ELR (cell line): ENCODE measurements around the gene SNORC.
"Not testable (repeated sequence)": the region's sequence is repeated elsewhere in the genome, so short reads cannot be mapped to it uniquely, and the experiment has no call there.

Experiments
- DNase-seq: peaks from one replicate; pipeline ENCODE4 v3.0.0-alpha.2; 2015; ENCODE audit warnings: low read depth

Gene SNORC

DNA sequence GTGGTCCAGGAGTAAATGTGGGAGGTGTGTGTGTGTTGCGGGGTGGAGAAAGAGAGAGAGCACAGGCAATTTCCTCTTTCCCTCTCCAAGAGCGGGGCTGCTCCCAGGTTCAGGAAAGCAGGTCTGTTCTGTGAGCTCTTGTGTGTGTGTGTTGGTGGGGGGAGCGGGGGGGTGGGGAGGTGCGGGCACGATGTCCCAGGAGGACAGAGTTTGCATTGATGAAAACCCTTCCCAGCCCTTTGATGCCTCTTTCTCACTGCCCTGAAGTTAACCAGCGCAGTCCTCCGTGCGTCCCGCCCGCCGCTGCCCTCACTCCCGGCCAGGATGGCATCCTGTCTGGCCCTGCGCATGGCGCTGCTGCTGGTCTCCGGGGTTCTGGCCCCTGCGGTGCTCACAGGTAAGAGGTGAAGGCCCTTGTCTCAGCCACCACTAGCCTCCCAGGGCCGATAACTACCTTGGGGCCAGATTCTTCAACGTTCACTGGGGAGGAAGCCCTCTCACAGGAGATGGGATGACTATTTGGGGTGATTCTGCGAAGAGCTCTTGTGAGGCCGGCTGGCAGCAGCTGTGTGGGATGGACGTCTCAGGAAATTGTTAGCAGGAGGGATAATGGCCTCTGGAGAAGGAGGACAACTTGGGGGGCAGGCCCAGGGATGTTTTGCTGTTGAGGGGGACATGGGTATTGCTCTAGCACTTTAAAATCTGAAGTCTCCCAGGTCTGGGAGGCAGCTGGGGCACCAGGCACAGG, at the start of gene SNORC:
TSS of gene SNORC (plus strand) at position 247 of the 748 bp plus-strand sequence. CDS start at position 325, 78 bp downstream.
- no peak for DNase-seq

DNA sequence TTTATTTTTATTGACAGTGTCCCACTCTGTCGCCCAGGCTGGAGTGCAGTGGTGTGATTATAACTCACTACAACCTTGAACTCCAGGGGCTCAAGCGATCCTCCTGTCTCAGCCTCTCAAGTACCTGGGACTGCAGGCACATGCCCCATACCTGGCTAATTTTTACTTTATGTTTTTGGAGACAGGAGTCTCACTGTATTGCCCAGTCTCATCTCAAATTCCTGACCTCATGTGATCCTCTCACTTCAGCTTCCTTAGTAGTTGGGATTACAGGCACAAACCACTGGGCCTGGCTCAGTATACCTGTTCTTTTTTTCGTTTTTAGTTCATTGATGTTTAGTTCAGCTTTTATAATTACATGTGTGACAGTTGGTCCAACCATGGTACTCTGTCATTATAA, 40.1 kb upstream of the SNORC start:
- DNase-seq, result no peak

DNA sequence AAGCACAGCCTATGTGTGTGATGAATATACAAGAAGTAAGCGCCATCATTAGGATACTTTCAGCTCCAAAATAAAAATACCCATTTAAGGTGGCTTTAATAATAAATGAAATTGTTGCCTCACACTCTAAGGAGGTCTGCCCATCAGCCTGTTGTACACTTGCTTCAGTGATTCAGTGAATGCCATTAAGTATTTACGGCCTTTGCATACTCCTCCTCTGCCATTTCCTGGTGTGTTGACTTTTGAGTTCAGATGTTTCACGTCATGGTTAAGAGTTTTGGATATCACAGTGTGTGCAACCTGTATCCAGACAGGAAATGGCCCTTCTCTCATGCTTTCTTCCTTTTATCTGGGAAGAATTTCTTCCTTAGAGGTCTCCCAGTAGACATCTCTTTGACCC, 38.6 kb upstream of the SNORC start:
- no peak for DNase-seq

DNA sequence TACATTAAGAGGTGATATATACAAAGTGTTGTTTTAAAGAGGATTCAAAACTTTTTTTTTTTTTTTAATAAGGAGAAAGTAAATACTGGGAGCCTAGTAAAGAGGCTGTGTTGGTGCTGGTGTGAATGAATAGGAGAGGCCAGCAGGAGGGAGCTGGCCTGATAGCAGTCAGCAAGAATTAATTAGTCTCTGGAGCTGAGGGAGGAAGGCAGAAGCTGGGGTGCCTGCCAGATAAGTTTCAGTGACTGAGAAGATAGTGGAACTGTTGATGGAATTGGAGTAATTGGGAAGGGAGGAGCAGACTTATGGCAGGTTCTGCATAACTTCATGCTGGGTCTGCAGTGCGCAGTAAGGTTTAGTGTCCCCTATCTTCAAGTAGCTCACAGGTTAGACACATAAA, 36.2 kb upstream of the SNORC start:
- DNase-seq, result no peak

DNA sequence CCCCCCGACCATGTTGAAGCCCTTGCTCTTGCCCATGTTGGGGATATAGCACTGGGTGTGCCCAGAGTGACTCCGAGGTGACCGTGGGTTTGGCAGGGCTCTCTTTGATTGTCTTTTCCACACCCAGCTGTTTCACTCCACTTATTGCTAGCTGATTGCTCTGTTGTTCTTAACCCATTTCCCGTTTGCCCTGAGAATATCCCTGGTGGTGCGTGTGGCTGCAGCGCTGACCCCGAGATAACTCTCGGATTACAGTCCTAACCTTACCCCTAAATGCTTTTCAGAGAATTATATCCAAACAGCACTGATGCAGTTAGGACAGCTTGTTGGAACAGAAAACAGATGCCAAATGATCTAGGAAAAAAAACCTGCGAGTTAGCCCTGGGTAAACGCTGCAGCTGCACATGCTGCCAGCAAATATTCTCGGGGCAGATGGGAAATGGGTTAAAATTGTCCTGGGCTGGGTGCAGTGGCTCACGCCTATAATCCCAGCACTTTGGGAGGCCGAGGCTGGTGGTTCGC, 34.3 kb upstream of the SNORC start:
- no peak for DNase-seq

- DNase-seq, result no peak
These were observed 33.1 kb upstream of the SNORC start for GRCh38 chr2:232836934-232837333.

- DNase-seq, result peak; percentile 56
These were observed 31.6 kb upstream of the SNORC start for GRCh38 chr2:232838406-232838874.

GRCh38 chr2:232839411-232840079, 30.5 kb upstream of the SNORC start:
- no peak for DNase-seq

DNA sequence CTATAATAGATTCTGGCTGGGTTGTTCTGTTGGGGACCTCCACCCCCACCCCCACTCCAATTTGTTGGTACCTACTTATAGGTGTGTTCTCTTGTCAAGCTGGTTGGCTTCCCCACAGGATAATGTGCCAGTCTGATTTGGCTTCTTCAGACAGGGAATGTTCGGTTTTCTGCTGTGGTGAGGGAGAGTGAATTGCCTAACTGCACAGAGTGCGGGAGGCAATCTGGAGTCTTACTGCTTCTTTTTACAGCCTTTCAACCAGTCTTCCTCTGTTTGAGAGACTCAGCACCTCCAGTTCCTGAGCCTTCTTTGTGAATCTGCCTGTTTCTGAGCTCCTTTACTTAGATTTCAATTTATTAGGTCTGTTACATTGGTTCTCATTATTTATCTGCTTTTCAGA, 27.4 kb upstream of the SNORC start:
- no peak for DNase-seq

DNA sequence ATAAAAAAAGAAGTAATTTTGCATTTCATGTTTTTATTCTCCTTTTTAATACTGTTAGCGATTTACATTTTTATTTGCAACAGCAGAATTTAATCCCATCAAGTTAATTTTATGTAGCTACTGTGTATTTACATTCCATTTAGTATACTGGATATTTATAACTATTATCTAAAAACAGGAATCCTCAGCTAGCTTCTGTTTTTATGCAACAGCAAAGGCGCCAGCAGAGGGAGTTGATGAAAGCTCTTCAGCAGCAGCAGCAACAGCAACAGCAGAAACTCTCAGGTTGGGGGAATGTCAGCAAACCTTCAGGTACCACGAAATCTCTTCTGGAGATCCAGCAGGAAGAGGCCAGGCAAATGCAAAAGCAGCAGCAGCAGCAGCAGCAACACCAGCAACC, 26.2 kb upstream of the SNORC start:
- no peak for DNase-seq

- DNase-seq, result no peak
These were observed 24.0 kb upstream of the SNORC start for GRCh38 chr2:232846055-232846454.

DNA sequence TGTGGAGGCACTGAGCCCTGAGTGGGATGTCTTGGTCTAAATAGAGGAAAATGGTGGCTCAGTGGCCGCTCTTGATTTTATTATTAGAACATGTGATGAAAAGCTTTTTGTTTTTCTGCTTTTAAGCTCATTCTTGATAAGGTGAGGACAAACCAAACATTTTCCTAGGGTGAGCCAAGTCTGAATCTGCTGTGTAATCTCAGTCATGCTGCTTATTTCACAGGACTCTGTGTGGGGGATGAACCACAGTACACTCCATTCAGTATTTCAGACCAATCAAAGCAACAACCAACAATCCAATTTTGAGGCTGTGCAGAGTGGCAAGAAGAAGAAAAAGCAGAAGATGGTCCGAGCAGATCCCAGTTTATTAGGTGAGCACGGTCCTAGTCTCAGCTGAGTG, 20.0 kb upstream of the SNORC start:
- DNase-seq, result no peak

DNA sequence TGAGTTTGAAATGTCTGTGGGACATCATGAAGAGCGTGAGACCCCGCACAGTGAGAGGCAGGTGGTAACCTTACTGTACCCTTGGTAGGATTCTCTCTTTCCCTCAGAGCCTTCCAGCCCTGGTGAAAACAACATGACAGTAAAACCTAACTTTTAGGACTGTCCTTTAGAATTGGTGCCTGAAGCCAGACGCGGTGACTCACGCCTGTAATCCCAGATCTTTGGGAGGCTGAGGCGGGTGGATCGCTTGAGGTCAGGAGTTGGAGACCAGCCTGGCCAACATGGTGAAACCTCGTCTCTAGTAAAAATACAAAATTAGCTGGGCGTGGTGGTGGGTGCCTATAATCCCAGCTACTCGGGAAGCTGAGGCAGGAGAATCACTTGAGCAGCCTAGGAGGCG, 18.0 kb upstream of the SNORC start:
- DNase-seq, result not testable (repeated sequence)

GRCh38 chr2:232852676-232853075, 17.4 kb upstream of the SNORC start:
- no peak for DNase-seq

GRCh38 chr2:232854082-232854481, 16.0 kb upstream of the SNORC start:
- DNase-seq, result peak; percentile 88

DNA sequence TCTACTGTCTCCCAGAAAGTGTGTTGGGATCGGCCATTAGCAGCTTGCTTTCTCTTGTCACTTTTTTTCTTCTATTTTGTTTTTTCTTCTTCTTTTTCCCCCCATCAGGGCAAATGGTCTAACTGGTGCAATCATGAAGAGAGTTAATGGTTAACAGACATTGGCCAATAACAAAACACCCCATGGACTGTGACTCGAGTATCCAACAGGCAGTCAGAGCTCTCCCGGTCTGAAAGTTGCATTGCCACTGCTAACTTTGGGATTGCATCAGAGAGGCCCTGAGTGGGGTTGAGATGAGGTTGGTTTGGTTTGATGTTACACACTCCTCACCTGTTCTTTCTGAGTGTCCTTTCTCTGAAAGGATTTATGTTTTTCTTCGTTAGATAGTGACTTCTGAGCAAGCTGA, 12.9 kb upstream of the SNORC start:
- DNase-seq, result no peak

GRCh38 chr2:232859385-232859916, 10.6 kb upstream of the SNORC start:
- DNase-seq, result no peak

GRCh38 chr2:232860593-232861241, 9.3 kb upstream of the SNORC start:
- DNase-seq, result peak; percentile 29

GRCh38 chr2:232861353-232861752, 8.7 kb upstream of the SNORC start:
- DNase-seq, result no peak

GRCh38 chr2:232863996-232864395, 6.1 kb upstream of the SNORC start:
- no peak for DNase-seq

DNA sequence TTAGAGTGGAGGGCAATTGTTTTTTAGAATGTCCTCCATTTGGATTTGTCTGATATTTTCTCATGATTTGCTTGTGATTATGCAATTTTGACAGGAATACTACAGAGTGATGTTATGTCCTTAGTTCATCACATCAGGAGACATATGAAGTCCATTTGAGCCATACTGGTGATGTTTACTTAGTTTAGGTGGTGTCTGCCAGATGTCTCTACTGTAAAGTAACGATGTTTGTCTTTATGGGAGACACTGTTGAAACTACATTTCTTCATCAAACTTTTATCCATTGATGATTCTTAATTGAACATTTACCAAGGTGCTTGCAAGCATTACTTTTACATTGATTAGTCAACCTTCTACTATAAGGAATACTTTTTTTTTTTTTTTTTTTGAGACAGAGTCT, 4.9 kb upstream of the SNORC start:
- no peak for DNase-seq

- no peak for DNase-seq
These were observed 4.0 kb upstream of the SNORC start for GRCh38 chr2:232866104-232866503.
